Measurements from ENCODE around the gene GFER. TPM values are rescaled to one million over a fixed set of nuclear protein-coding genes. Genes with fewer than 3 reads are reported as not detected.

GFER gene
- total and polyA plus RNA-seq, 9 of the 15 experiments (the other 6 are each of a cell fraction or from before 2014, with no cell fraction given) = 4.3 to 53.7 (median 19.8) TPM

DNA sequence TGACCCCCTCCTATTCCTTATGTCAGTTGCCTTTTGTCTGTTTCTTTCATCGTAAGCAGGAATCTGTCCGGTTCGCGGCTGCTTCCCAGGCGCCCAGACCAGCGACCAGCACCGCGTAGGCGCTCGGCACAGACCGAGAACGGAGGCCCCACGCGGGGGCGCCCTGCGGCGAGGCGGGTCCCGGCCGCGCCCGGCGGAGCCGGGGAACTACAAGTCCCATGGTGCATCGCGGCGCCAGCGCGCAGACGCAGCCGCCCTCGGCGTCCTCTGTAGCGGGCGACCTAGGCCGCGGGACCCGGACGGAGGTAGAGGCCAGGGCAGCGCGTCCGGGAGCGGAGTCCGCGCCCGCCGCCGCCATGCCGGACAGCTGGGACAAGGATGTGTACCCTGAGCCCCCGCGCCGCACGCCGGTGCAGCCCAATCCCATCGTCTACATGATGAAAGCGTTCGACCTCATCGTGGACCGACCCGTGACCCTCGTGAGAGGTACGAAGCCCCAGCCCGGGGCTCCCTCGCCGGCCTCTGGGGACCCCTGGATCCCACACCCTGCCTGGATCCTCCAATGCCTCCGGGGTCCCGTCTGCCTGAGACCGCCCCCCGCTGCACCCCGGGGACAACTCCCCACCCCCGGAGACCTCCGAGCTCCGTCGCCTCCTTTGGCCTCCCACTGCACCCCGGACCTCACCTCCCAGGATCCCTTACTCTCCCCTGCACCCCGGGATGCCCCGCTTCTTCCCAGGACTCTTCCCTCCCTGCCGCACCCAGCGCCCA lies 24.5 kb upstream of the GFER start, which contains the start of gene NDUFB10 (continued):
- TF ChIP-seq, protein P1, sequence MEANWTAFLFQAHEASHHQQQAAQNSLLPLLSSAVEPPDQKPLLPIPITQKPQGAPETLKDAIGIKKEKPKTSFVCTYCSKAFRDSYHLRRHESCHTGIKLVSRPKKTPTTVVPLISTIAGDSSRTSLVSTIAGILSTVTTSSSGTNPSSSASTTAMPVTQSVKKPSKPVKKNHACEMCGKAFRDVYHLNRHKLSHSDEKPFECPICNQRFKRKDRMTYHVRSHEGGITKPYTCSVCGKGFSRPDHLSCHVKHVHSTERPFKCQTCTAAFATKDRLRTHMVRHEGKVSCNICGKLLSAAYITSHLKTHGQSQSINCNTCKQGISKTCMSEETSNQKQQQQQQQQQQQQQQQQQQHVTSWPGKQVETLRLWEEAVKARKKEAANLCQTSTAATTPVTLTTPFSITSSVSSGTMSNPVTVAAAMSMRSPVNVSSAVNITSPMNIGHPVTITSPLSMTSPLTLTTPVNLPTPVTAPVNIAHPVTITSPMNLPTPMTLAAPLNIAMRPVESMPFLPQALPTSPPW (CRISPR knock-in tag; IDR thresholded peaks at IDR 0.05) = peak; percentile 52; the same call in 1 of the 2 replicates
- TF ChIP-seq SMAD4 (CRISPR knock-in tag; conservative IDR thresholded peaks at IDR 0.05) (peak; percentile 82), MYC (IDR thresholded peaks at IDR 0.05; ENCODE audit: low read depth, low read length) (peak; percentile 70), MYC (CRISPR knock-in tag; IDR thresholded peaks at IDR 0.05; ENCODE audit: borderline replicate concordance, low read depth) (peak; percentile 55; the same call in 1 of the 2 replicates), KLF1 (tag; IDR thresholded peaks at IDR 0.05) (no peak), GABPB1 (CRISPR knock-in tag; IDR thresholded peaks at IDR 0.05) (peak; percentile 83), HNRNPK (IDR thresholded peaks at IDR 0.05; ENCODE audit: low read depth, low read length, poor library complexity, severe bottlenecking) (peak; percentile 21)
- TF ChIP-seq, protein P2, sequence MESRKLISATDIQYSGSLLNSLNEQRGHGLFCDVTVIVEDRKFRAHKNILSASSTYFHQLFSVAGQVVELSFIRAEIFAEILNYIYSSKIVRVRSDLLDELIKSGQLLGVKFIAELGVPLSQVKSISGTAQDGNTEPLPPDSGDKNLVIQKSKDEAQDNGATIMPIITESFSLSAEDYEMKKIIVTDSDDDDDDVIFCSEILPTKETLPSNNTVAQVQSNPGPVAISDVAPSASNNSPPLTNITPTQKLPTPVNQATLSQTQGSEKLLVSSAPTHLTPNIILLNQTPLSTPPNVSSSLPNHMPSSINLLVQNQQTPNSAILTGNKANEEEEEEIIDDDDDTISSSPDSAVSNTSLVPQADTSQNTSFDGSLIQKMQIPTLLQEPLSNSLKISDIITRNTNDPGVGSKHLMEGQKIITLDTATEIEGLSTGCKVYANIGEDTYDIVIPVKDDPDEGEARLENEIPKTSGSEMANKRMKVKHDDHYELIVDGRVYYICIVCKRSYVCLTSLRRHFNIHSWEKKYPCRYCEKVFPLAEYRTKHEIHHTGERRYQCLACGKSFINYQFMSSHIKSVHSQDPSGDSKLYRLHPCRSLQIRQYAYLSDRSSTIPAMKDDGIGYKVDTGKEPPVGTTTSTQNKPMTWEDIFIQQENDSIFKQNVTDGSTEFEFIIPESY (CRISPR knock-in tag; IDR thresholded peaks at IDR 0.05) = peak; percentile 81
- TF ChIP-seq, protein P3, sequence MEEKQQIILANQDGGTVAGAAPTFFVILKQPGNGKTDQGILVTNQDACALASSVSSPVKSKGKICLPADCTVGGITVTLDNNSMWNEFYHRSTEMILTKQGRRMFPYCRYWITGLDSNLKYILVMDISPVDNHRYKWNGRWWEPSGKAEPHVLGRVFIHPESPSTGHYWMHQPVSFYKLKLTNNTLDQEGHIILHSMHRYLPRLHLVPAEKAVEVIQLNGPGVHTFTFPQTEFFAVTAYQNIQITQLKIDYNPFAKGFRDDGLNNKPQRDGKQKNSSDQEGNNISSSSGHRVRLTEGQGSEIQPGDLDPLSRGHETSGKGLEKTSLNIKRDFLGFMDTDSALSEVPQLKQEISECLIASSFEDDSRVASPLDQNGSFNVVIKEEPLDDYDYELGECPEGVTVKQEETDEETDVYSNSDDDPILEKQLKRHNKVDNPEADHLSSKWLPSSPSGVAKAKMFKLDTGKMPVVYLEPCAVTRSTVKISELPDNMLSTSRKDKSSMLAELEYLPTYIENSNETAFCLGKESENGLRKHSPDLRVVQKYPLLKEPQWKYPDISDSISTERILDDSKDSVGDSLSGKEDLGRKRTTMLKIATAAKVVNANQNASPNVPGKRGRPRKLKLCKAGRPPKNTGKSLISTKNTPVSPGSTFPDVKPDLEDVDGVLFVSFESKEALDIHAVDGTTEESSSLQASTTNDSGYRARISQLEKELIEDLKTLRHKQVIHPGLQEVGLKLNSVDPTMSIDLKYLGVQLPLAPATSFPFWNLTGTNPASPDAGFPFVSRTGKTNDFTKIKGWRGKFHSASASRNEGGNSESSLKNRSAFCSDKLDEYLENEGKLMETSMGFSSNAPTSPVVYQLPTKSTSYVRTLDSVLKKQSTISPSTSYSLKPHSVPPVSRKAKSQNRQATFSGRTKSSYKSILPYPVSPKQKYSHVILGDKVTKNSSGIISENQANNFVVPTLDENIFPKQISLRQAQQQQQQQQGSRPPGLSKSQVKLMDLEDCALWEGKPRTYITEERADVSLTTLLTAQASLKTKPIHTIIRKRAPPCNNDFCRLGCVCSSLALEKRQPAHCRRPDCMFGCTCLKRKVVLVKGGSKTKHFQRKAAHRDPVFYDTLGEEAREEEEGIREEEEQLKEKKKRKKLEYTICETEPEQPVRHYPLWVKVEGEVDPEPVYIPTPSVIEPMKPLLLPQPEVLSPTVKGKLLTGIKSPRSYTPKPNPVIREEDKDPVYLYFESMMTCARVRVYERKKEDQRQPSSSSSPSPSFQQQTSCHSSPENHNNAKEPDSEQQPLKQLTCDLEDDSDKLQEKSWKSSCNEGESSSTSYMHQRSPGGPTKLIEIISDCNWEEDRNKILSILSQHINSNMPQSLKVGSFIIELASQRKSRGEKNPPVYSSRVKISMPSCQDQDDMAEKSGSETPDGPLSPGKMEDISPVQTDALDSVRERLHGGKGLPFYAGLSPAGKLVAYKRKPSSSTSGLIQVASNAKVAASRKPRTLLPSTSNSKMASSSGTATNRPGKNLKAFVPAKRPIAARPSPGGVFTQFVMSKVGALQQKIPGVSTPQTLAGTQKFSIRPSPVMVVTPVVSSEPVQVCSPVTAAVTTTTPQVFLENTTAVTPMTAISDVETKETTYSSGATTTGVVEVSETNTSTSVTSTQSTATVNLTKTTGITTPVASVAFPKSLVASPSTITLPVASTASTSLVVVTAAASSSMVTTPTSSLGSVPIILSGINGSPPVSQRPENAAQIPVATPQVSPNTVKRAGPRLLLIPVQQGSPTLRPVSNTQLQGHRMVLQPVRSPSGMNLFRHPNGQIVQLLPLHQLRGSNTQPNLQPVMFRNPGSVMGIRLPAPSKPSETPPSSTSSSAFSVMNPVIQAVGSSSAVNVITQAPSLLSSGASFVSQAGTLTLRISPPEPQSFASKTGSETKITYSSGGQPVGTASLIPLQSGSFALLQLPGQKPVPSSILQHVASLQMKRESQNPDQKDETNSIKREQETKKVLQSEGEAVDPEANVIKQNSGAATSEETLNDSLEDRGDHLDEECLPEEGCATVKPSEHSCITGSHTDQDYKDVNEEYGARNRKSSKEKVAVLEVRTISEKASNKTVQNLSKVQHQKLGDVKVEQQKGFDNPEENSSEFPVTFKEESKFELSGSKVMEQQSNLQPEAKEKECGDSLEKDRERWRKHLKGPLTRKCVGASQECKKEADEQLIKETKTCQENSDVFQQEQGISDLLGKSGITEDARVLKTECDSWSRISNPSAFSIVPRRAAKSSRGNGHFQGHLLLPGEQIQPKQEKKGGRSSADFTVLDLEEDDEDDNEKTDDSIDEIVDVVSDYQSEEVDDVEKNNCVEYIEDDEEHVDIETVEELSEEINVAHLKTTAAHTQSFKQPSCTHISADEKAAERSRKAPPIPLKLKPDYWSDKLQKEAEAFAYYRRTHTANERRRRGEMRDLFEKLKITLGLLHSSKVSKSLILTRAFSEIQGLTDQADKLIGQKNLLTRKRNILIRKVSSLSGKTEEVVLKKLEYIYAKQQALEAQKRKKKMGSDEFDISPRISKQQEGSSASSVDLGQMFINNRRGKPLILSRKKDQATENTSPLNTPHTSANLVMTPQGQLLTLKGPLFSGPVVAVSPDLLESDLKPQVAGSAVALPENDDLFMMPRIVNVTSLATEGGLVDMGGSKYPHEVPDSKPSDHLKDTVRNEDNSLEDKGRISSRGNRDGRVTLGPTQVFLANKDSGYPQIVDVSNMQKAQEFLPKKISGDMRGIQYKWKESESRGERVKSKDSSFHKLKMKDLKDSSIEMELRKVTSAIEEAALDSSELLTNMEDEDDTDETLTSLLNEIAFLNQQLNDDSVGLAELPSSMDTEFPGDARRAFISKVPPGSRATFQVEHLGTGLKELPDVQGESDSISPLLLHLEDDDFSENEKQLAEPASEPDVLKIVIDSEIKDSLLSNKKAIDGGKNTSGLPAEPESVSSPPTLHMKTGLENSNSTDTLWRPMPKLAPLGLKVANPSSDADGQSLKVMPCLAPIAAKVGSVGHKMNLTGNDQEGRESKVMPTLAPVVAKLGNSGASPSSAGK (IDR thresholded peaks at IDR 0.05) = peak; percentile 57
